NOMO-1 treated with dmso at 0.1 percent for 144 hours (cell line): Measurements from ENCODE around the gene NFIA.

Experiments used
- DNase-seq: peaks from one replicate; lab custom pipeline; 2025; ENCODE audit not compliant: unreplicated experiment; lab: John Stamatoyannopoulos, UW

Gene NFIA

GRCh38 chr1:61149010-61149860 is 66.9 kb downstream of the NFIA start:
- DNase-seq: no peak

- DNase-seq: no peak
Measured at GRCh38 chr1:61151565-61151964, 69.2 kb downstream of the NFIA start.

DNA sequence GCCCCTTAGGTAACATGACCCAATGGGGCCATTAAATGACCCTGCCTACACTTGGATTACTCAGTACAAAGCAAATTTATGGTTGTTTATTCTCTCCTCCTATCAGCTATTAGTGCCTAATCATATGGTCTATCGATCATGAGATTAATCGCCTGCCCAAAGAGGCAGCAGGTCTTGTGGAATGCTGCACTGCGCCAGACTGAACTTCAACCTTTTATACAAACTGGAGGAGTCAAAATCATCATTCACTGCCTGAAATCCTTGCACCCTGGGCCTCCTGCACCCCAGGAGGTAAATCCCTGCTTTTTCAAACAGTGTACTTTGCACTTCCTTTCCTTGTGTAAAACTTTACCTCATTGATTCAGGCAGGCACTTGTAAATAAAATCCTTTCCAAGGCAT is 69.7 kb downstream of the NFIA start:
- no peak for DNase-seq

DNA sequence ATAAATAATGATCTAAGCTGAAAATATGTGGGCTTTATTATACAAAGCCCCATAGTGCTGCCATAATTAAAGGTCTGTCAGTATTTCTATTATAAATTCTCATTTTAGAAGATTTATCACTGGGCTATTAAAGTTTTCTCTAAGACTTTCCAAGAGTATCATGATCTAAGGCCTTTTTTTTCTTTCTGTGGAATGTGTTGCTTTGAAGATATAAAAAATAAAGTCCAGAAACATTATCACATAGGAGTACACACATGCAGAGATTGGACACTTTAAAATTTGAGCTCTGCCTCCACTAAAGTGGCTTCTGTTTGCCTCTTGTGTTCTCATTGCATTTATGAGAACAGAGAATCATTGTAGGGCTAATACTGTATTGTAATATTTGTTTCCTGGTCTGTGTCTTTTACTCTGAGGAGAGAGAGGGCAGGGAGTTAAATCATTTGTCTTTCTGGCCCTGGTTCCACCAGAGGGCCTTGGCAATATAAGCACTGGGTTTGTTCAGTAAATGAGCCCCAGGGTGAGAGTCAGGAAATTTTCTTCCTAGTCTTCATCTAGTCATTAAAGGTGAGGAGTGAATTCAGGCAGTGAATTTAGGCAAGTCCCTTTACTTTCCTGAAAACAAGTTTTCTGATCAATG is 70.2 kb downstream of the NFIA start:
- no peak for DNase-seq

GRCh38 chr1:61156576-61157467 is 74.5 kb downstream of the NFIA start:
- DNase-seq: no peak

DNA sequence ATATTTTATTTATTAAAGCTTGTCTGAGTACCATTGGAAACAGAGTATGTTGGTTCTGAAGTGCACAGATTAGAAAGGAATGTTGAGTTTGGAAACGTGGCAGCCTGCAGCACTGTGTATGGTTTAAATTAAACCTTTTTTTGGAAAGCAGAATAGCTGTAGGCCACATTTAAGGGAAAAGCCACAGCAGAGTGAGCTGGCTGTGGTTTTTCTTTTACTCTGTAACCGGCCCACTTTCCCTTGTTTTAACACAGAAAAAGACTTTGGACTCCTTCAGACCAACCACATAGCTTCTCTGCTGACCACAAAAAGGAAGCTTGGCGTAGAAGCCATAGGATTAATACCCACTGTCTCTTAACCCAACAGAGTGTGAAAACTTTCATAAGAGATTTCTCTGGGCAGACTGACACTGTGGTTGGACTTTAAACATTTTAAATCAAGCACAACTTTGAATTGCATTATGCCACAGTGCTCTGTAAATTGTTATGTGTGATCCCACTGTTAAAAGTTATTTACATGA is 75.2 kb downstream of the NFIA start:
- peak; percentile 79 for DNase-seq

DNA sequence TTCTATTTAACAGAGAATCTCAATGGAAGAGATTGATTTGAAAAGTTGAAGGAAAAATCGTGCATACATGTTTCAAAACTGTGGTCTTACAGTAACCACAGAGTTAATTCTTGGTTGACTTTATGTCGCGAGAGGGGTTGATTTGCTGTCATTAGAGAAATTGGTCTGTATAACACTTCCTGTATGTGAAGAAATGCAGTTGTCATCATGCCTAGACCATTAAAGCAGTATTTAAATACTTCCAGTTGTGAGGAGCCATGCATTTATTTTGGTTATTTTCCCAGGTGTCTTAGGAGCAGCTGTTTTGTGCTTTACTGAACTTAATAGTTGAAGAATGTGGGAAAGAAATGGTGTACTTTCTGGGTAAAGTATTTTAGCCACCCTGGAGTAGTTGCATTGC is 76.2 kb downstream of the NFIA start:
- DNase-seq: no peak

DNA sequence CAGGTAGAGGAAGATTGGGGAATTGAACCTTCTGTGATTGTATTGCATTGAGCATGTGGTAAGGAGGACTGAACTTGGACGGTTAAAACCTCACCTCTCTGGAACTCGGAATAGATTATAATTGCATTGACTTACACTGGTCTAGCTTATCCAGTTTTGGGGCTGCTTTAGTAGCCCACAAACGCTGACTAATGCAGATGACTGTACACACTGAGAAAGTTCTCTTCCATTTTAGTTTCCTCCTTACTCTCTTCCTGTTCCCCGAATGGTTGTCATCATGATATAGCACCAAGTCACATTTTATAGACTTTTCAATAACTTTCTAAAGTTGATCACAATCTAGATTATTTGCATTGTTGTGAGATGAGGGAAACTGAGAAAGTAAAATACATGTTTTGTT is 78.2 kb downstream of the NFIA start:
- peak; percentile 12 for DNase-seq

- DNase-seq: no peak
Measured at GRCh38 chr1:61162520-61163258, 80.3 kb downstream of the NFIA start.

GRCh38 chr1:61163355-61163754 is 81.0 kb downstream of the NFIA start:
- no peak for DNase-seq

DNA sequence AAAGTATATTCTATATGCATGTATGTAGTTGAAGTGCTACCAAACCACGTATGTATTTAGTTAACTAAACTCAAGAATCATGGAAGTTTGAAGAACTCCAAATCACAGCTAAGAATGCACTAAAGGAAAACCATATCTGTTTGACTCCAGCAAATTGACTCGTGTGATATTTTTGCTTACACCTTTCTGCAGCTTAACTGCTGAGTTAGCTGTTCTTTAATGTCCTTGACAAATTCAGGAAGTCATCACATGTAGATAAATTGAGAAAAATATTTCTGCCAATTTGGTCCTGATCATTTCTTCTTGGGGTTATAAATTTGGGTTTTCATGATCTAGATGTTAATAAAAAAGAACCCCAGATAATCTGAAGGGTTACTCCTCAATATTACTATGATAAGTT is 83.0 kb downstream of the NFIA start:
- no peak for DNase-seq

DNA sequence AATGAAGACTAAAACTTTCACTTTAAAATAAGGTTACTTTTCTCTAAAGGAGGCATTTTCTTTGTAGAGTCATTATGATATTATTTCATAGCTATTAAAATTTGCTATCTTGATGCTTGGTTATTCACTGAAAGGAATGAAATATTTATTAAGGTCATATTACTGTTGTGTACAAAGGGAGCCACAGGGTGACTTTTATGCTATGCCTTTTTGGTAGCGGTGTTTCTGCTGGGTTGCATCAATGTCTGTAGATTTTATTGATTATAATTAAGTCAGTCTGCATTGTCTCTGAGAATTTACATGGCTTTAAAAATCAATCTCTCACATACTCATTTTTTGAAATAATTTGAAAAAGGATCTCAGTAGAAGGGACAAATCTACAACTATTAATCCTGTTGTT is 84.9 kb downstream of the NFIA start:
- no peak for DNase-seq

DNA sequence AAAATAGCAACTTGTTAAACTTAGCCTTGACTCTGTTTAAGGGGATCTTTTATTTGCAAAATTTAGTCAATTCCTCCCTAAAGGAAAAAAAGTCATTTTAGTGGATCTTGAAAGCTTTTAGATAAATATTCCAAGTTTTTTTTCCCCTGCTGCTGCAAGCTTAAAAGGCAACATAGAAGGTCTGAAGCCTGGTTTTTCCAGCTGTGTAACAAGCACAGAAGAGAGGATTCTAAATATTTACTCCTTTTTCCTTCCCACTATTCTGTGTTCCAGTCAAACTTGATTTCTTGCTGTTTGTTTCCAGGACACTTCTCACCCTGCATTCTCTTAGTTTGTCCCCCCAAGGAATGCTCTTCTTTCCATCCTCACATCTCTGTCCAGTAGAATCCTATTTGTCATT is 86.7 kb downstream of the NFIA start:
- no peak for DNase-seq

DNA sequence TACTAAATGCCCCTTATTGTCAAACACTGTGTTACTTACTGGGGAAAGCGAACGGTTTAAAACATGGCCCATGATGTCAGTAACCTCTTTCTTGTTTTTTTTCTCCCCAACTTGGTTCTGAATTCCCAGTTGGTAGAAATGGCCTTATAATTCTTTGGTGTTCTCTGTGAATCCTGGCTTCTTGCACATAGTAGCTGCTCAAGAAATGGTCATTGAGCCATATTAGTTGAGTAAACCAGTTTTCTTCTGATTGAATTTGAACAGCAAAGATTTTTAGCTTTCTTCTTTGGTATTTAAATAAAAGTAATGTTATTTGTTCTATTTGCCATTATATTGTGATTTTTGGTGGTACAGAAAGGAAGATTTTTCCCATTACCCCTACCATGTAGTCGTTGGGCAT is 87.3 kb downstream of the NFIA start:
- DNase-seq: no peak

DNA sequence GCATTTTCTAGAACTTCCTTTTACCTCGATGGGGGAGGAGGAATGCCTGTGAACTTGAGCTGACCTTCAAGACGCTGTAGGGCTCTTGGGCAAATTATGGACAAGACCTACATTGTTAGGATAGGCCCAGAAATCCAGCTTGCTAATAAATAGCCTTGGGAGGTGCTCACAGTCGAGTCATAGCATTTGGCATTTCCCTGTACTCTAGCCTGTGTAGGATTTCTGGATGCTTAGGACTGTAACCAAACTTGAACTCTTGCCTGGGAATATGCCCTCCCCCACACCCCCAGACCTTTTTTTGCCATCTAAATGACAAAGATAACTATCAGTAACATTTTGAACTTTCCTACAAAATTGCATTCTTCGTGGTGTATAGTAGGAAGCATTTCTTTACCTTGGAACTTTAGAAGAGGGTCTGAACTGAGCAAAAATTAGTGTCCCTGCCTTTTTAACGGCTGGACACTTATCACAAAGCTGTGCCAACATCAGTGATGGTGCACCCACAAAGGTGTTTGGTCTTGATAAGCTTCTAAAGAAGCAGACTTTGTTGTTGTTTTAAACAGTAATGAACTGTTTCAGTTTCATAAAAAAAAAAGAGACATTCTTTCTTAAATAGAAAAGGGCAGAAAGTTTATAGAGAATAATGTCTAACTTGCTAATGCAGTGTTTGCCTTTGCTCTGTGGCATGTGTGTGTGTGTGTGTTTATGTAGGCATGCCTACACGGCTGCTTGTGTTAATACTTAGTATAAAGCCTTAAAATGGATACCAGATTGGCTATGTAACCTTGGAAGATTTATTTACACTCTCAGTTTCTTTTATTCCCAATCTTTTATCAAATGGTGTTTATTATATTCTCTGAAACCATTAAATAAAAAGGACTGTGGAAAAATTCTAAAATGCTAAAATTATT is 88.2 kb downstream of the NFIA start:
- DNase-seq: no peak

DNA sequence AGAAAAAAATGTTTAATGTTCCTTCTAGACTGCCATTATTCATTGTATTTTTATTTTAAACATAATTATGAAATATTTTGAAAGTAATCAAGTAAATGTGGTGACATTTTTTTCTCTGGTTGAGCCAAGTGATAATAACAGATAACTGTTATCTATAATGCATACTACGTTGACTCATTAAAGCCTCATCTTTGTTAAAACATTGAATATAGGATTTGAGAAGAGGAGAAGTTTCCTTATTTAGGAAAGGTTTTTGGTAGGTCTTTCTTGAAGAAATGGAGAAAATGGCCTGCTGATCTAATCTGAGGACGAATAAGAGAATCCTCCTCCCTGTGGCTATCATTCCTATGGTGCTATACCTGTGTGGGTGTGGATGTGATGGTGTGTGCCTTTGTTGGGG is 89.0 kb downstream of the NFIA start:
- no peak for DNase-seq

DNA sequence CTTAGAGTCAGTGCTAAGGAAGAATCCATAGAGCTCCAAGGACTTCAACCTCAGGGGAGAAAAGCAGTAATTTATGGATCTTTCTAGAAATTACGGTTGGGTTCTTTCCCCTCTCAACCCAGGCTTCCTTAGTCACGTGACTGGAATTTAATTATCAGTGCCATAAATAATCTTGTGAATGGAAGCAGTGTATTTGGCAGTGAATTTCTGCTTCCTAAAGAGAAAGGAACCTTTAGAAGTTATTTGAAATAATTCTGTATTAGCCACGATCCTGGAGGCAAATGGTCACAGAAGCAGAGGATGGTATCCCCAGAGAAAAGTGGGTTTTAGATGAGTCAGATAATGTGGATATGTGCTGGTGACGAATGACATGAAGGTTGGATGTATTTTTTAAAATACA is 89.6 kb downstream of the NFIA start:
- no peak for DNase-seq

DNA sequence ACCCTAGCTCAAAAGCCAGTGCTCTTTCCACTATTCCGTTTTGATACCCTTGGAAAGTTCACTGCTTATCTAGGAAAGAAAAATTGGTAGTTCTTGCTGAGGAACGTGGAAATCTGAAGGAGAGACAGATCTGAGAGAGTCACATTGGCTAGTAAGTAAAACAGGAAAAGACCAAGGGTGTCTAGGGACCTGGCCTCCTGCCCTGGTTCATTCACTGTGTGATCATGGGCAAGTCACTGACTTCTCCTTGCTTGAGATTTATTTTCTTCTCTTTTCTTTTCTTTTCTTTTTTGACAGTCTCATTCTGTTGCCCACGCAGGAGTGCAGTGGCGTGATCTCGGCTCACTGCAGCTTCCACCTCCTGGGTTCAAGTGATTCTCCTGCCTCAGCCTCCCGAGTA is 90.8 kb downstream of the NFIA start:
- no peak for DNase-seq

GRCh38 chr1:61174060-61174795 is 91.9 kb downstream of the NFIA start:
- no peak for DNase-seq
